Upper lobe of left lung (tissue), 6 donors: Measurements from ENCODE around the gene SCN8A. TPM values are rescaled to one million over a fixed set of nuclear protein-coding genes. Genes with fewer than 3 reads are reported as not detected.
"Not testable (repeated sequence)": the region's sequence is repeated elsewhere in the genome, so short reads cannot be mapped to it uniquely, and the experiment has no call there.

ENCODE experiments used
- ATAC-seq, 2 donors: fragments of 200-7000 bp; cut with Tn5 transposase; one replicate each; pipeline ENCODE4 v1.9.1; 2022; ENCODE audit warnings: mild to moderate bottlenecking in 2 of 2, moderate library complexity in 2 of 2; ENCODE audit not compliant: low FRiP score in 2 of 2
- DNase-seq, 2 donors: peaks; one replicate each; pipeline ENCODE4 v3.0.0-alpha.2; 2019 to 2020
- H3K27ac ChIP-seq, 4 donors: fragments of 200-600 bp; sonication (generic); one replicate each; pipeline ENCODE4 v1.5.1; 2016 to 2019
- H3K27me3 ChIP-seq, 4 donors: fragments of 200-600 bp; sonication (generic); one replicate each; pipeline ENCODE4 v1.5.1; 2017 to 2019
- H3K36me3 ChIP-seq, 4 donors: fragments of 200-600 bp; sonication (generic); one replicate each; pipeline ENCODE4 v1.5.1; 2016 to 2019
- H3K4me1 ChIP-seq, 4 donors: fragments of 200-600 bp; sonication (generic); one replicate each; pipeline ENCODE4 v1.5.1; 2018 to 2019
- H3K4me3 ChIP-seq, 4 donors: fragments of 200-600 bp; sonication (generic); one replicate each; pipeline ENCODE4 v1.5.1; 2017 to 2019; ENCODE audit warnings: mild to moderate bottlenecking in 2 of 4, moderate library complexity in 1 of 4
- H3K9me3 ChIP-seq, 4 donors: fragments of 200-600 bp; sonication (generic); one replicate each; pipeline ENCODE4 v1.5.1; 2018 to 2019
- CTCF ChIP-seq, 6 experiments: fragments of 450-650 bp in 4 of 6; fragments of 200-600 bp in 2 of 6; sonication (generic) in 2 of 6; IDR thresholded peaks; one replicate each; pipeline ENCODE4 v1.5.1; 2016 to 2019; ENCODE audit warnings: antibody characterized with exemption in 6 of 6
- EP300 ChIP-seq, 4 donors: sonication (generic); formaldehyde crosslinking; IDR thresholded peaks; one replicate each; pipeline ENCODE4 v1.5.1; 2017; ENCODE audit warnings: antibody characterized with exemption in 4 of 4, control low read depth in 2 of 4
- POLR2A ChIP-seq, 4 donors: fragments of 450-650 bp; IDR thresholded peaks; one replicate each; pipeline ENCODE4 v1.5.1; 2016 to 2017; ENCODE audit warnings: antibody characterized with exemption in 4 of 4, mild to moderate bottlenecking in 2 of 4
- POLR2AphosphoS5 ChIP-seq, 2 donors: sonication (generic); formaldehyde crosslinking; IDR thresholded peaks; one replicate each; pipeline ENCODE4 v1.5.1; 2017; ENCODE audit warnings: antibody characterized with exemption in 2 of 2
- WGBS, 2 donors: methylation state at CpG; one replicate each; pipeline ENCODE4 v1.1.5; 2017 to 2018; 5-methylcytosine and 5-hydroxymethylcytosine counted together
- total RNA-seq, 6 donors: library from RNA; depleted of rRNA in 4 of 6; stranded (reverse); fragments of >200 nt in 4 of 6; gene quantifications; one replicate each; pipeline versions ENCODE4 v1.1.0 to v1.2.1, GENCODE V29; 2016 to 2021
- donor health status: DM: no; HTN: no; CAD: no; lungs with moderate emphysema.
- donor health status: DM: no; HTN: yes; CAD: no; lungs with severe emphysema.

The SCN8A gene
- total RNA-seq, 6 donors from 2014 or later, result 0.11 to 1.1 (median 0.37) TPM; not detected in 1

- TF ChIP-seq CTCF (IDR thresholded peaks at IDR 0.05), result no peak
- TF ChIP-seq POLR2AphosphoS5 (IDR thresholded peaks at IDR 0.05), result no peak
- Histone ChIP-seq H3K27me3 (no peaks in the 10 kb centered on the region), H3K36me3 (no peaks in the 10 kb centered on the region), H3K4me3 (no peak overlapping the region), H3K9me3 (no peaks in the 10 kb centered on the region), H3K4me1 (no peaks in the 10 kb centered on the region), H3K27ac (no peak overlapping the region)
- no peak for ATAC-seq
- no peak for DNase-seq
- WGBS, 2 donors, result 83 to 85% methylated on average over 8 of the region's 8 CpGs
Measured at GRCh38 chr12:51549637-51550036, 41.4 kb upstream of the SCN8A start.

- not testable (repeated sequence) for H3K36me3 ChIP-seq, ATAC-seq, H3K4me3 ChIP-seq, H3K27me3 ChIP-seq, H3K4me1 ChIP-seq, DNase-seq, H3K27ac ChIP-seq, H3K9me3 ChIP-seq
- WGBS, 2 donors, result 81 to 93% methylated on average over 8 of the region's 28 CpGs
Measured at GRCh38 chr12:51568271-51569032, 22.6 kb upstream of the SCN8A start.

GRCh38 chr12:51579321-51579850, 11.6 kb upstream of the SCN8A start:
- 75 to 91% methylated on average over 6 of the region's 6 CpGs for WGBS, 2 donors
- TF ChIP-seq POLR2AphosphoS5 (IDR thresholded peaks at IDR 0.05), result no peak
- no peak for TF ChIP-seq POLR2A (IDR thresholded peaks at IDR 0.05)
- no peak for TF ChIP-seq CTCF (IDR thresholded peaks at IDR 0.05)
- no peak for TF ChIP-seq EP300 (IDR thresholded peaks at IDR 0.05)
- ATAC-seq, result no peak

GRCh38 chr12:51589060-51589459, 2.0 kb upstream of the SCN8A start:
- ATAC-seq (no peak), DNase-seq (no peak)
- Histone ChIP-seq H3K27ac (no peak overlapping the region), H3K9me3 (no peaks in the 10 kb centered on the region), H3K4me3 (no peak overlapping the region), H3K4me1 (peaks cover 9 to 16% (median 12%) of the 10 kb centered on the region in 4 donors), H3K36me3 (no peaks in the 10 kb centered on the region), H3K27me3 (peaks cover 0 to 21% (median 5%) of the 10 kb centered on the region in 4 donors)
- TF ChIP-seq CTCF (IDR thresholded peaks at IDR 0.05) (no peak), POLR2A (IDR thresholded peaks at IDR 0.05) (no peak), POLR2AphosphoS5 (IDR thresholded peaks at IDR 0.05) (no peak), EP300 (IDR thresholded peaks at IDR 0.05) (no peak)
- WGBS, 2 donors, result 75 to 86% methylated on average over 5 of the region's 5 CpGs

More at GRCh38 chr12:51579321-51579850, 11.6 kb upstream of the SCN8A start:
- DNase-seq, result no peak
- H3K27ac ChIP-seq, result no peak overlapping the region
- no peaks in the 10 kb centered on the region for H3K4me1 ChIP-seq
- no peaks in the 10 kb centered on the region for H3K27me3 ChIP-seq
- H3K36me3 ChIP-seq, result no peaks in the 10 kb centered on the region
- H3K4me3 ChIP-seq, result no peak overlapping the region
- H3K9me3 ChIP-seq, result no peaks in the 10 kb centered on the region

GRCh38 chr12:51589557-51590176, 1.4 kb upstream of the SCN8A start:
- TF ChIP-seq EP300 (IDR thresholded peaks at IDR 0.05), result no peak
- no peak for TF ChIP-seq CTCF (IDR thresholded peaks at IDR 0.05)
- no peak for TF ChIP-seq POLR2AphosphoS5 (IDR thresholded peaks at IDR 0.05)
- TF ChIP-seq POLR2A (IDR thresholded peaks at IDR 0.05), result no peak

More at GRCh38 chr12:51589557-51590176, 1.4 kb upstream of the SCN8A start:
- Histone ChIP-seq H3K4me3 (no peak overlapping the region), H3K36me3 (no peaks in the 10 kb centered on the region), H3K4me1 (peaks cover 9 to 16% (median 12%) of the 10 kb centered on the region in 4 donors), H3K9me3 (no peaks in the 10 kb centered on the region), H3K27ac (no peak overlapping the region), H3K27me3 (peaks cover 0 to 21% (median 5%) of the 10 kb centered on the region in 4 donors)
- ATAC-seq (no peak), DNase-seq (no peak)
- 82 to 86% methylated on average over 13 of the region's 13 CpGs for WGBS, 2 donors
